Measurements from ENCODE around the gene PHC2. TPM values are rescaled to one million over a fixed set of nuclear protein-coding genes. Genes with fewer than 3 reads are reported as not detected.
A peak's percentile ranks its signal among the peaks of the same experiment; 100 is the strongest.

PHC2 gene
- total RNA-seq, 1 experiment from 2014 or later: 176 TPM

DNA sequence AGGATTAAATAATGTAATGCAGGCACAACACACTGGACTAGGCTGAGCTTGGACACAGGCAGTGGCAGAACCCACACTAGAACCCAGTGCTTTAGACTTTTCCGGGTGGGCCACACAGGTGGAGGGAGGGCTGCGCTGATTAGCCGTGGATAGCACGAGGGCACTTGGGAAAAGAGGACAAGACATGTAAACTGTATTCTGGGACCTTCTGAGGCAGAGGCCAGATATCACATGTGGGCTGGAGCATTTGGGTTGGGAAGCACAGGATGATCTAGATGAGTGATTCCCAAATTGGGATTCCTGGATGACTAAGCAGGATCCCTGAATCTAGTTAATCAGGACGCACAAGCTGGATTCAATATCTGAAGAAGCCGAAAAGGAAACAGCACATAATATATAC lies 89.7 kb downstream of the PHC2 start:
- Histone ChIP-seq H3K79me2 (ENCODE audit: insufficient read depth, low read length) (peaks cover 100% of the 10 kb centered on the region), H3K4me2 (ENCODE audit: low read length) (no peak overlapping the region), H3K27ac (ENCODE audit: low read depth, low read length) (no peak overlapping the region), H4K20me1 (ENCODE audit: insufficient read depth) (peaks cover 8% of the 10 kb centered on the region; the same call in 1 of the 2 replicates), H3K9me2 (ENCODE audit: insufficient read depth) (no peaks in the 10 kb centered on the region), H3K27me3 (ENCODE audit: insufficient read depth, low read length) (no peaks in the 10 kb centered on the region), H3K4me3 (replicated peaks in 1 of 2; ENCODE audit: low read depth in 1 of 2, low read length in 2 of 2) (no peak overlapping the region), H2AFZ (ENCODE audit: low read depth, low read length, poor library complexity, severe bottlenecking) (no peak overlapping the region), H3K9me3 (ENCODE audit: control insufficient read depth in 1 of 2, insufficient read depth in 1 of 2, low read depth in 1 of 2, low read length in 2 of 2) (no peaks in the 10 kb centered on the region), H3K9ac (ENCODE audit: low read length) (no peak overlapping the region), H3K4me1 (ENCODE audit: control insufficient read depth in 1 of 2, insufficient read depth in 2 of 2, low read length in 2 of 2) (peaks cover under 1 to 51% of the 10 kb centered on the region in 2 experiments; a peak in 3 of 4 replicates), H3K36me3 (ENCODE audit: control insufficient read depth in 1 of 2, insufficient read depth in 2 of 2, low read length in 2 of 2) (peaks cover 48 to 49% of the 10 kb centered on the region in 2 experiments)
- no peak for TF ChIP-seq EGR1 (IDR thresholded peaks at IDR 0.05; ENCODE audit: low read depth)
- TF ChIP-seq RAD21 (IDR thresholded peaks at IDR 0.05; ENCODE audit: low read depth): no peak
- POLR2A ChIA-PET: no interaction called here
- DNase-seq (ENCODE audit: low read depth, low spot score): no peak
- ATAC-seq: no peak
- RAD21 ChIA-PET (ENCODE audit: low non-redundant PET in 1 of 2, low total read pairs in 2 of 2, uncharacterized antibody in 2 of 2, unreplicated experiment in 2 of 2): no interaction called here
- BruUV-seq (replicated peaks): no TSS peak
- CTCF ChIA-PET: no interaction called here
- intact Hi-C loops (cut with micrococcal nuclease): loop anchor here (10.0 kb wide), 1 partner anchor 216 kb away; no protein-coding TSS in a partner anchor

DNA sequence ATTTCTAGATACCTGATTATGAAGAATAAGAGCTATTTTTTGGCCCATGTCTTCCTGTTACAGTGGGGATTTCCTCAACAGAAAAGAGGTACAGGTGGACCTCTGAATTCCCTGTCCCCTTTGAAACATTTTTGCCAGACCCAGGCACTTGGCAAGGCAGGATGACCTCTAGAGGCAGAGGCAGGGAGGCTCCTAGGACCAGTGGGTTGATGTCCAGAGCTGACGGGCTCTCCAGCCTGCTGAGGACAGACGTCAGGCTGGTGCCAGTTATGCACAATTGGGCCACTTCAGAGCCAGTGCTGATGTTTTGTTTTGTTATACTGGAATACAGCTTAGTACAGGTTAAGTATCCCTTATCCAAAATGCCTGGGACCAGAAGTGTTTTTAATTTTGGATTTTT lies 91.5 kb downstream of the PHC2 start:
- ATAC-seq (peak; percentile 43; the same call in 1 of the 2 replicates), DNase-seq (ENCODE audit: low read depth, low spot score) (no peak)
- H3K9ac ChIP-seq (ENCODE audit: low read length): no peak overlapping the region
- intact Hi-C loops (cut with micrococcal nuclease): no loop called here
- H3K4me1 ChIP-seq (ENCODE audit: control insufficient read depth in 1 of 2, insufficient read depth in 2 of 2, low read length in 2 of 2): peaks cover 0 to 43% of the 10 kb centered on the region in 2 experiments; a peak in 3 of 4 replicates
- no peaks in the 10 kb centered on the region for H3K9me2 ChIP-seq (ENCODE audit: insufficient read depth)
- no peaks in the 10 kb centered on the region for H3K27me3 ChIP-seq (ENCODE audit: insufficient read depth, low read length)
- no TSS peak for BruUV-seq (replicated peaks)
- POLR2A ChIA-PET: no interaction called here
- peaks cover 99% of the 10 kb centered on the region for H3K79me2 ChIP-seq (ENCODE audit: insufficient read depth, low read length)
- RAD21 ChIA-PET (ENCODE audit: low non-redundant PET in 1 of 2, low total read pairs in 2 of 2, uncharacterized antibody in 2 of 2, unreplicated experiment in 2 of 2): no interaction called here
- no peak overlapping the region for H2AFZ ChIP-seq (ENCODE audit: low read depth, low read length, poor library complexity, severe bottlenecking)
- no peak overlapping the region for H3K27ac ChIP-seq (ENCODE audit: low read depth, low read length)
- peaks cover 39 to 52% of the 10 kb centered on the region in 2 experiments for H3K36me3 ChIP-seq (ENCODE audit: control insufficient read depth in 1 of 2, insufficient read depth in 2 of 2, low read length in 2 of 2)
- H3K9me3 ChIP-seq (ENCODE audit: control insufficient read depth in 1 of 2, insufficient read depth in 1 of 2, low read depth in 1 of 2, low read length in 2 of 2): no peaks in the 10 kb centered on the region
- peaks cover 11% of the 10 kb centered on the region; the same call in 1 of the 2 replicates for H4K20me1 ChIP-seq (ENCODE audit: insufficient read depth)
- H3K4me3 ChIP-seq (replicated peaks in 1 of 2; ENCODE audit: low read depth in 1 of 2, low read length in 2 of 2): no peak overlapping the region
- H3K4me2 ChIP-seq (ENCODE audit: low read length): no peak overlapping the region
- CTCF ChIA-PET: interaction anchor here (1.3 to 1.4 kb wide), 2 partner anchors 44 to 130 kb away, joined by 3 to 5 read pairs; no protein-coding TSS in a partner anchor
- TF ChIP-seq CEBPB (IDR thresholded peaks at IDR 0.05; ENCODE audit: low read depth): no peak
- TF ChIP-seq, protein P1, sequence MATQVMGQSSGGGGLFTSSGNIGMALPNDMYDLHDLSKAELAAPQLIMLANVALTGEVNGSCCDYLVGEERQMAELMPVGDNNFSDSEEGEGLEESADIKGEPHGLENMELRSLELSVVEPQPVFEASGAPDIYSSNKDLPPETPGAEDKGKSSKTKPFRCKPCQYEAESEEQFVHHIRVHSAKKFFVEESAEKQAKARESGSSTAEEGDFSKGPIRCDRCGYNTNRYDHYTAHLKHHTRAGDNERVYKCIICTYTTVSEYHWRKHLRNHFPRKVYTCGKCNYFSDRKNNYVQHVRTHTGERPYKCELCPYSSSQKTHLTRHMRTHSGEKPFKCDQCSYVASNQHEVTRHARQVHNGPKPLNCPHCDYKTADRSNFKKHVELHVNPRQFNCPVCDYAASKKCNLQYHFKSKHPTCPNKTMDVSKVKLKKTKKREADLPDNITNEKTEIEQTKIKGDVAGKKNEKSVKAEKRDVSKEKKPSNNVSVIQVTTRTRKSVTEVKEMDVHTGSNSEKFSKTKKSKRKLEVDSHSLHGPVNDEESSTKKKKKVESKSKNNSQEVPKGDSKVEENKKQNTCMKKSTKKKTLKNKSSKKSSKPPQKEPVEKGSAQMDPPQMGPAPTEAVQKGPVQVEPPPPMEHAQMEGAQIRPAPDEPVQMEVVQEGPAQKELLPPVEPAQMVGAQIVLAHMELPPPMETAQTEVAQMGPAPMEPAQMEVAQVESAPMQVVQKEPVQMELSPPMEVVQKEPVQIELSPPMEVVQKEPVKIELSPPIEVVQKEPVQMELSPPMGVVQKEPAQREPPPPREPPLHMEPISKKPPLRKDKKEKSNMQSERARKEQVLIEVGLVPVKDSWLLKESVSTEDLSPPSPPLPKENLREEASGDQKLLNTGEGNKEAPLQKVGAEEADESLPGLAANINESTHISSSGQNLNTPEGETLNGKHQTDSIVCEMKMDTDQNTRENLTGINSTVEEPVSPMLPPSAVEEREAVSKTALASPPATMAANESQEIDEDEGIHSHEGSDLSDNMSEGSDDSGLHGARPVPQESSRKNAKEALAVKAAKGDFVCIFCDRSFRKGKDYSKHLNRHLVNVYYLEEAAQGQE (IDR thresholded peaks at IDR 0.05; ENCODE audit: low read depth): no peak
- no peak for TF ChIP-seq CBX3 (IDR thresholded peaks at IDR 0.05; ENCODE audit: low read depth)
- TF ChIP-seq, protein P2, sequence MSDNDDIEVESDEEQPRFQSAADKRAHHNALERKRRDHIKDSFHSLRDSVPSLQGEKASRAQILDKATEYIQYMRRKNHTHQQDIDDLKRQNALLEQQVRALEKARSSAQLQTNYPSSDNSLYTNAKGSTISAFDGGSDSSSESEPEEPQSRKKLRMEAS (IDR thresholded peaks at IDR 0.05): no peak
- TF ChIP-seq, protein P3, sequence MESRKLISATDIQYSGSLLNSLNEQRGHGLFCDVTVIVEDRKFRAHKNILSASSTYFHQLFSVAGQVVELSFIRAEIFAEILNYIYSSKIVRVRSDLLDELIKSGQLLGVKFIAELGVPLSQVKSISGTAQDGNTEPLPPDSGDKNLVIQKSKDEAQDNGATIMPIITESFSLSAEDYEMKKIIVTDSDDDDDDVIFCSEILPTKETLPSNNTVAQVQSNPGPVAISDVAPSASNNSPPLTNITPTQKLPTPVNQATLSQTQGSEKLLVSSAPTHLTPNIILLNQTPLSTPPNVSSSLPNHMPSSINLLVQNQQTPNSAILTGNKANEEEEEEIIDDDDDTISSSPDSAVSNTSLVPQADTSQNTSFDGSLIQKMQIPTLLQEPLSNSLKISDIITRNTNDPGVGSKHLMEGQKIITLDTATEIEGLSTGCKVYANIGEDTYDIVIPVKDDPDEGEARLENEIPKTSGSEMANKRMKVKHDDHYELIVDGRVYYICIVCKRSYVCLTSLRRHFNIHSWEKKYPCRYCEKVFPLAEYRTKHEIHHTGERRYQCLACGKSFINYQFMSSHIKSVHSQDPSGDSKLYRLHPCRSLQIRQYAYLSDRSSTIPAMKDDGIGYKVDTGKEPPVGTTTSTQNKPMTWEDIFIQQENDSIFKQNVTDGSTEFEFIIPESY (IDR thresholded peaks at IDR 0.05; ENCODE audit: extremely low read depth, insufficient replicate concordance, low read length): no peak
- TF ChIP-seq JUND (IDR thresholded peaks at IDR 0.05): no peak
- TF ChIP-seq POLR2A (IDR thresholded peaks at IDR 0.05; ENCODE audit: borderline replicate concordance, extremely low read depth, insufficient read depth, insufficient read length): no peak
- no peak for TF ChIP-seq EZH2phosphoT487 (IDR thresholded peaks at IDR 0.05; ENCODE audit: borderline replicate concordance)
- TF ChIP-seq SIN3A (IDR thresholded peaks at IDR 0.05; ENCODE audit: low read depth): no peak
- no peak for TF ChIP-seq ELF1 (IDR thresholded peaks at IDR 0.05; ENCODE audit: borderline replicate concordance, low read depth)
- TF ChIP-seq, protein P4, sequence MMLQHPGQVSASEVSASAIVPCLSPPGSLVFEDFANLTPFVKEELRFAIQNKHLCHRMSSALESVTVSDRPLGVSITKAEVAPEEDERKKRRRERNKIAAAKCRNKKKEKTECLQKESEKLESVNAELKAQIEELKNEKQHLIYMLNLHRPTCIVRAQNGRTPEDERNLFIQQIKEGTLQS (IDR thresholded peaks at IDR 0.05): no peak

All from HCT116 (cell line).